Dedifferentiated amniotic fluid mesenchymal stem cell (primary cell): ENCODE data around the gene EGLN1.

Experiments
- DNase-seq: peaks from one replicate; pipeline ENCODE4 v3.0.0-alpha.2; 2016; ENCODE audit errors: extremely low spot score

Gene EGLN1

DNA sequence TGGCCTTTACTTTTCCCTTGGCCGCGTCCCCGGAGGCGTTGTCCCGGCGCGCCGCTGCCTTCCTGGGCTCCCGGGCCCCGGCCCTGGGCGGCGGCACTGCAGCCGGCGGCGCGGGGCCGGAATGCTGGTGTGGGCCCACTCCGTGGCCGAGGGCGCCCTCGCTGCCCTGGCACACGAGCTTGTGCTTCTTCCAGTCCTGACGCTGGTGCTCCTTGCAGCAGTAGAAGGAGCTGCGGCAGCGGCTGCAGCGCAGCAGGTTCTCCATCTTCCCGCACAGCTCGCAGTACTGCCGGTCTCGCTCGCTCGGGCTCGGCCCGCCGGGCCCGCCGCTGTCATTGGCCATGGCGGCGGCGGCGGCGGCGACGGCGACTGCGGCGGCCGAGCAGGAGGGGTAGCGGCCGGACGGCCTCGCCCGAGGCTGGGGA lies 529 bp downstream of the EGLN1 start:
- DNase-seq = no peak

DNA sequence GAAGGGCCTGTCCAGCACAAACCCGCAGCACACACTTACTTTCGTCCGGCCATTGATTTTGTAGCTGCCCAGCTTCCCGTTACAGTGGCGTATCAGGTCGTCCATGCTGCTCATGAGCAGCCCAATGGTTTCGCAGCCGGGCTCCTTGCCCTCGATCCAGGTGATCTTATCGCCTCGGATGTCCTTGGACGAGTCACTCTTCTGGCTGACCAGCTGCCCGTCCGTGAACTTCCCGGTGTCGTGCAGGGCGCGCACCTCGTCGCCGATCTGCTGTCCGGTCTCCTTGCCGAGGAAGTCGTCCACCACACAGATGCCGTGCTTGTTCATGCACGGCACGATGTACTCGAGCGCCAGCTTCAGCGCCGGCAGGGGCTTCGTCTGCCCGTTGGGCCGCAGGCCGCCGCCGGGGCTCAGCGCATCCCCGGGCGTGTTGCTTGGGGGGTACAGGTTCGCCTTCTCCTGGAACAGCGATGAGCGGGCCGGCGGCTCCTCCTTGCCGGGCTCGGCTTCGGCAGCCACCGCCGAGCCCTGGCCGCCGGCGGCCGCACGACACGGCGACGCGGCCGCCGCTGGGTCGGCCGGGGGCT lies 1.0 kb downstream of the EGLN1 start:
- no peak for DNase-seq

DNA sequence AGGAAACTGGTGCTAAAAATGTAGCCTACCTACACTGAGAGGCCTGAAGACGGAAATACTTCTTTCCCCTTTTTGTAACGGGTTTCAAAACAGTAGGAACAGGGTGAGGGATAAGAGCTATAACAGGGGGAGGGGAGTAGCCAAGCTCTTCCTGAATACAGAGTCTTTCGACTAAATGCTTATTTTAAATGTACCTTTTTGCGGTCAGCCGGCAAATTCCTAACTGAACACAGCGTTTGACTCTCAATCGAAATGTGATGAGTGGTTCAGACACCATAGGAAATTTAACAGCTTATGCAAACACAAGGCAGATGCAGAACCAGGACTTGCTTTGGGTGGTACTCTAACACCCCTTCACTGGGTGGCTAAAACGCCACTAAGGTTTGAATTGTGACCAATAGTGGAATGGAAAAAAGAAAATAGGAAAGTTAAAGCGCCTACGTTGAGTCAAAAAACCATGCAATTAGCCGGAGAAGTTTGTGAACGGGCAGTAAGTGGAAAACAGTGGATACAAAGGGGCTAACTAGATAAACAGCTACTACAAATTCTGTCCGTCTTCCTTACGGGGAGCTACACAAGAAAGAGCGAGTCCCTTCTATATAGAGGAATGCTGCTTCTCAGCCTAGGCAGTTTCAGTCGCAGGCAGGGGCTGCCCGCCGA lies 1.7 kb downstream of the EGLN1 start:
- DNase-seq = no peak

DNA sequence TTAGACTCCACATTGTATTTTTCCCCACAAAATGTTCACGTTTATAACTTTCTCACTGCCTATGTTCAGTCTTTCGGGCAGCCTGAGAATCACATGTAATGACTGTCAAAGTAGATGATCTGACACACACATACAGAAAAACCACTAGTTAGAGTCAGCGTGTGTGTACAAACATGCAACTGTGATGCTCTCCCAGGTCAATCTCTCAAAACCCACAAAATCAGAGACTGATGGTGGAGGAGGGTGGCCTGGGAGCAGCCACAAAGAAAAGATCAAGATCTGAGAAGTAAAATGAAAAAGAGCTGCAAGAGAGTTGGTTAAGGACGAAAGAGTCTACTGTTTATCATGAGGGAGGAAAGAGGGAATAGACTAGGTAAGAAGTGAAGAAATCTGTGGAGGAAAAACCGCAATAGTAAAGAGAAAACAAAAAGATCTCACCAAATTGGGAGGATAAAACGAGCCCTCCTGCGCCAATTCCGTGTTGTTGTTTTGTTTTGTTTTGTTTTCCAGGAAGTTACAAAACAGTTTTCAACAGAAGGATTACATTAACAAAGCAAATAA lies 2.3 kb downstream of the EGLN1 start:
- no peak for DNase-seq

- DNase-seq = no peak
Observed at GRCh38 chr1:231419147-231419546, 2.9 kb downstream of the EGLN1 start.

GRCh38 chr1:231418741-231419107 lies 3.4 kb downstream of the EGLN1 start:
- no peak for DNase-seq

GRCh38 chr1:231418101-231418740 lies 3.9 kb downstream of the EGLN1 start:
- DNase-seq = no peak

DNA sequence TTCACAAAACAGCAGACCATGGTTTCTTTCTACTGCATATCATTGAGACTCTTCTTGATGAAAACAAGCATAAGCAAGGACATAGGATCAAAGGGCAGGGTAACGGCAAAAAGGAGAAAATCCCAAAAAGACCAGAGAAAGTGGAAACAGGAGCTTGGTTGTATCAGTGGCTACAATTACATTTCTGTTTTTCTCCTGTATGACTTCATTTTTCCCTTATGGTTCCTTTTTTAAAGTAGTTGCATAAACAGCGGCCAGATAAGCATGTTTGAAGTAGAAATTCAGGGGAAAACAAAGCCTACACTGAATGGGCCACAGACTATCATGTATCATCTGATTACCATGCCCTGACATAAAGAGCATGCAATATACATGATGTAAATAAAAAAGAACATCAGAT lies 4.6 kb downstream of the EGLN1 start:
- DNase-seq = no peak

- no peak for DNase-seq
Observed at GRCh38 chr1:231416901-231417300, 5.2 kb downstream of the EGLN1 start.

GRCh38 chr1:231415018-231415583 lies 7.0 kb downstream of the EGLN1 start:
- no peak for DNase-seq

DNA sequence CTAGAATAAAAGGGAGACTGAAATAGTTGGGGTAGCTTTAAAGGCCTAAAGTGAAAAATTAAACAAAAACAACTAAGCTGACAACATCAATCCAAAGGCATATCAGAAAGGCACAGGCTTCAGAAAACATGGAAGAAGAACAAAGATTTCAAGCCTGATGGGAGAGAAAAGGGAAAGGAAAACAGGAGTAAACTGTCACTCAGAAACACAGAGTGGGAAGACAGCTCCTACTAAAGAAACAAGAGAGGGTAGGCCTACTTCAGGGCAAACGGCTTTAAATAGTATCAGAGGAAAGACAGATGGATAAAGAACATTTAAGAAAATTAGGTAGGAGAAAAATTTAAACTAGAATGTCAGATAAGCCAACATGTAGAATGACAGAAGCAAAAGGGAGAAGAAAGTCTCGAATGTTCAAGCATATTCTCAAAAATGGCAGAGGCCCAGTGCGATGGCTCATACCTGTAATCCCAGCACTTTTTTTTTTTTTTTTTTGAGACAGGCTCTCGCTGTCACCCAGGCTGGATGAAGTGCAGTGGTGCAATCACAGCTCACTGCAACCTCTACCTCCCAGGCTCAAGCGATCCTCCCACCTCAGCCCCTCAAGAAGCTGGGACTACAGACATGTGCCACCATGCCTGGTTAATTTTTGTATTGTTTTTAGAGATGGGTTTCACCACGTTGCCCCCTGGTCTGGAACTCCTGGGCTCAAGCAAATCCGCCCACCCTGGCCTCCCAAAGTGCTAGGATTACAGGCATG lies 7.6 kb downstream of the EGLN1 start:
- no peak for DNase-seq

DNA sequence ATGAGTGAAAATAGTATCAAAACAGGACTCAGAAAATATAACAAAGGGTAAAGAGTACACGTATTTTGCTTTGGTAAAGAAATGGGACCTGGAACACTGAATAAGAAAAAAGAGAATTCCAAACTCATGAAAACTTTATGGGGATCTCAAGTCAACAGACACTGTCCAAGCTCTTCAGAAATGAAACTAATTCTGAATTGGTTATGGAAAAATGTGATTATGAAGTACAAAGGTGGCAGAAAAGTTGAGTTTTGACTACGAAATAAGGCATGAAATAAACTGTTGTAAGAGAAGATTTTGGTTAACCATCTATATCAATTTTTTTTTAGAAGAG lies 8.4 kb downstream of the EGLN1 start:
- DNase-seq = no peak

DNA sequence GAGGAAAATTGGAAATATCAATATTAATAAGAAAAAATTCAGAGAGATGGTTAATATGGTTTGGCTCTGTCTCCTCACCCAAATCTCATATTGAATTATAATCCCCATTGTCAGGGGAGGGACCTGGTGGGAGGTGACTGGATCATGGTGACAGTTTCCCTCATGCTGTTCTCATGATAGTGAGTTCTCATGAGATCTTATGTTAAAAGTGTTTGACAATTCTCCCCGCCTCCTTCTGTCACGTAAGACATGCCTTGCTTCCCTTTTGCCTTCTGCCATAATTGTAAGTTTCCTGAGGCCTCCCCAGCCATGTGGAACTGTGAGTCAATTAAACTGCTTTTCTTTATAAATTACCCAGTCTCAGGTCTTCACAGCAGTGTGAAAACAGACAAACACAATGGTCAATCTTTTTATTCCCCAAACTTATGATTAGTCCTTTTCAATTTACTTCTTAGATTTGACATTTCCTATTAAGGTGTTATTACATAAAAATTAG lies 11.0 kb downstream of the EGLN1 start:
- no peak for DNase-seq

DNA sequence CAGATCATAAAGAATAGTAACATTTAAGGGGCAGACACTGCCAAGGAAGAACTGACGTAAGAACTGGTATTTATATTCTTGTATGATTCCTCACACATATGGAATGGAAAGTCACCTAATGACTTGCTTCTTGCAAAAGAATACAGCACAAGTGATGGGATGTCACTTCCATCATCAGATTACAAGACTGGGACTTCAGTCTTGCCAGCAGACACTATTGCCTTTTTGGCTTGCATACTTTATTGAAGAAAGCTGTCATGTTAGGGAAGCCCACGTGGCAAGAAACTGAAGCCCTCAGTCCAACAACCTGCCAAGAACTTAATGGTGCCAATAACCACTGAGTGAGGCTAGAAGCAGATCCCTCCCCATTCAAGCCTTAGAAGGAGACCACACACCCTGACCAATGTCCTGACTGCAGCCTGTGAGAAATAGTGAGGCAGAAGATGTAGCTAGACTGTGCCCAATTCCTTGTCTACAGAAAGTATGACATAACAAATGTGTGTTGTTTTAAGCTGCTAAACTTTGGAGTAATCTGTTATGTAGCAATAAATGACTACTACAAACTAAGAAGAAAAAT lies 12.0 kb downstream of the EGLN1 start:
- no peak for DNase-seq

- no peak for DNase-seq
Observed at GRCh38 chr1:231408528-231409094, 13.5 kb downstream of the EGLN1 start.

DNA sequence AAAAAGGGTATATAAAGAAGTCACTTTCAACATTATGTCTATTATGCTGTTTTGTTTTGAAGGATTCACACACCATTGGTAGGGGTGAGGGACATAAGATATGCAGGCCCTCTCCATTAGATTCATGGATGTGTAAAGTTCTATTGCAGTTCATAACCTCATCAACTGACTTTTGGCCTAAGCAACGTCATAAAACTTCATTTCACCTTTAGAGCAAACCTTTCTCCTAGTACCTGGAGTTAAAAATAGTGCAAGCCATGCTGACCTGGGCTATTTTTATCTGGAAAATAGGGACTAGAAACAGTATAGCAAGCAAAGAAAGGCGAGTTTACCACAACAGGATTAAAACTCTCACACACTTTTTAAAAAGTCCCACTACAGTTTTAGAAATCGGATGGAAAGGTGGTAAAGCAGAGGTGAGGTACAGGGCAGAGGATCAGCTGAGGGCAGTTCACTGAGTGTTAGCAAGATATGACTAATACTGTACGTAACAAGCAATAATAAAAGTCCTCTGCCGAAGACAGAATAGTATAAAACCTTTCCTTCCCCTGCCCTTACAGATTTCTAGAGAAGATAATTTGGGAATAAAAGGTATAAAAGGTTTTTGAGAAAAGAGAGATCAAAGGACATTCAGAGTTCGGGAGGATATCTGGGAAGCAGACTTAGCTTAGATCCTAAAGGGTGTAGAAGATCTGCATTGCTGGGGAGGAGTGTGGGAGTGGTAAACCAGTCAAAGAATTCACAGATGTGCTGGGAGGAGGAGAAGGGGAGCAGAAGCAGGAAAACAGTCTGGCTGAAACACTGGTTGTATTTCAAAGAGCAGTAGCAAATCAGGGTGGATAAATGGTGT lies 14.3 kb downstream of the EGLN1 start:
- DNase-seq = no peak

DNA sequence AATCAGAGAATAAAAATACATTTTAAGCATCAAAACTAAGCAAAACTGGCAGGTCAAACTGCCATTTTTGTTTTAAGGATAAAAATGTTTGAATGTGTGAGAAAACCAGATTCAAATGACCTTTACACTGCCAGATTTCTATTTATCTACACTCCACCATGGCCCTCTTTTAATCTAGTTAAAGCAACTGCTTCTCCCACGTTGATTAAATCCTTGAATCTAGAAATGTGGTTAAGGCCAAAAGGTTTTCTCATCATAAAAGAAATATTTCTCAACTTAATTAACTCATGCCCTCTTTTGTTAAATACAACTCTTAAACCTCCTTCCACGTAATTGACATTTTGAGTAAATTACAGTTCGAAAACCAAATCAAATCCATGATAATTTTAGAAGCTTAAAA lies 15.0 kb downstream of the EGLN1 start:
- DNase-seq = no peak

DNA sequence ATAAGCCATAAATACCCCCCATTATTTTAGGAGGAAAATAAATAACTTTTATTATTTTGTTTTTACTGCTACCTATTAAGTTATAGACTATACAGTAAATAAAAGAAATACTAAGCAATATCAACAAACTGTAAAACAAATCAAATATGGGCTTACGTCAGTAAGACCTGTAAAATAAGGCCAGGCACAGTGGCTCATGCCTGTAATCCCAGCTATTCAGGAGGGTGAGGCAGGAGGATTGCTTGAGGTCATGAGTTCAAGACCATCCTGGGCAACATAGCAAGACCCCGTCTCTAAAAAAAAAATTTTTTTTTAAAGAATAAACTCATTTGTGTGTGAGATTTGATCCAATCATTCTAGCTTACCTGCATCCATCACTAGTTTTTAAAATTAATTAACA lies 17.8 kb downstream of the EGLN1 start:
- DNase-seq = no peak

- DNase-seq = no peak
Observed at GRCh38 chr1:231401478-231401877, 20.6 kb downstream of the EGLN1 start.

DNA sequence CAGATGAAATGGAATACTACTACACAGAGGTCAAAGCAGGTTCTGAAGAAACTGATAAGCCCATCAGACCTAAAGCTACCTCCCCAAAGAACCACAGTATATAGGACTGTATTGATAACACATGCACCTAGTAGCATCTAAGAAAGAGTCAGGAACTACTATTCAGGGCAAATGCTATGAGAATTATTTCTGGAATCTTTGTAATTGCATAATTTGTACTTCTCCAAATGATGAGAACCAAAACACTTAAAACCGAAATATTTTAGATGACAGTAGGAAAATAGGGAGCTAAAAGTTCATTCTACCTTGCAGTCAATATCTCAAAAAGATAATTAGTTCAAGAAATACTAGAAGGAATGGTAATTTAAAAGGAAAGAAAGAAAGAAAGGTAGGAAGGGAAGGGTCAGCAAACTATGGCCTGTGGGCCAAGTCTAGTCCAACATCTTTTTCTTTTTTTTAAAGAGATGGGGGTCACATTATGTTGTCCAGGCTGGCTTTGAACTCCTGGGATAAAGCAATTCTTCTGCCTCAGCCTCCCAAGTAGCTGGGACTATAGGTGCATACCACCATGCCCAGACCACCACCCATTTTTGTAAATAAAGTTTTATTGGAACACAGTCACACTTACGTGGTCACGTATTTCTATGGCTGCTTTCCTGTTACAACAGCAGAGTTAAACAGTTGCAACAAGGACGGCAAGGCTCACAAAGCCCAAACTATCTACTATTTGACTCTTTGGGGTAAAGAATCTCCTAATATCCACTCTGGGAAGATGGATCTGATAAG lies 24.0 kb downstream of the EGLN1 start:
- no peak for DNase-seq
